Activated T-cell treated with anti-CD3 and anti-CD28 coated beads, Interleukin-2, amount 50 U/mL, for 24 hours (primary cell): ENCODE data around the gene ZNF433.

Experiments used
- DNase-seq: peaks from one replicate; pipeline ENCODE4 v3.0.0-alpha.2; 2020
- H3K27ac Mint-ChIP-seq: 2 replicates; pipeline ENCODE4 v1.8.0; 2020; ENCODE audit warnings: mild to moderate bottlenecking, mixed read lengths
- H3K27me3 Mint-ChIP-seq: 2 replicates; pipeline ENCODE4 v1.8.0; 2020; ENCODE audit warnings: mixed read lengths
- H3K36me3 Mint-ChIP-seq: 2 replicates; pipeline ENCODE4 v1.8.0; 2020; ENCODE audit warnings: low read depth, mixed read lengths
- H3K4me1 Mint-ChIP-seq: 2 replicates; pipeline ENCODE4 v1.8.0; 2020; ENCODE audit warnings: low read depth, mixed read lengths
- H3K4me3 Mint-ChIP-seq: 2 replicates; pipeline ENCODE4 v1.8.0; 2020; ENCODE audit warnings: mild to moderate bottlenecking, moderate library complexity, mixed read lengths
- H3K9me3 Mint-ChIP-seq: 2 replicates; pipeline ENCODE4 v1.8.0; 2020; ENCODE audit warnings: mixed read lengths

ZNF433 gene

DNA sequence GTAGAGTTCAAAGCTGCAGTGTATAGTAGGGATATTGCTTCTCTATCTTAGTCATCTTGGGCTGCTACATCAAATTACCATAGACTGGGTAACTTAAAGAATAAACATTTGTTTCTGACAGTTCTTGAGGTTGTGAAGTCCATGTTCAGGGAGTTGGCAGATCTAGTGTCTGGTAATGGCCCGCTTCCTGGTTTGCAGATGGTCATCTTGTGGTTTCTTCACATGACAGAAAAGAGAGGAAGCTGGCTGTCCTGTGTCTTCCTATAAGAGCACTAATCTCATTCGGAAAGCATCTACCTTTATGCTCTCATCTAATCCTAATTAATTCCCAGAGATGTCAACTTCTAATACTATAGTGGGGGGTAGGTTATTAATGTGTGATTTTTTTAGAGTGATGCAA, 64.4 kb downstream of the ZNF433 start:
- peaks cover 37% of the 10 kb centered on the region for H3K36me3 Mint-ChIP-seq
- DNase-seq = no peak

DNA sequence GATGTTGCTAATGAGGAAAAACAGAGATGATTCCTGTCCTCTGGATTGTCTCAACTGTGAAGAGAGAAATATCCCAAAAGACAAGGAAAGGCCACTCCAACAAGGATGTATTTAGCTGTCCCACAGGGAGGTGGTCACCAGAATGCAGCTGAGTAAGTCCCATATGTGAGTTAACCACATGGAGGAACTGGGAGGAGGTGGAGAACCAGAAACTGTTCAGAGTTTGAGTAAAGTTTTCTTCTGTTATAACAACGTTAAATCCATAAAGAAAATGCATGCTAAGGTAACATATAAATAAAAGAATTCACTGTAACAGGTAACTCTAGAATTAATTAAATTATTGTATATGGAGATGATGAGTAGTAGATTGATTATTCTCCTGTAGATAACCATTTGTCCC, 65.3 kb downstream of the ZNF433 start:
- Mint-ChIP-seq H3K9me3 (peaks cover 9% of the 10 kb centered on the region), H3K4me1 (peaks cover 9% of the 10 kb centered on the region), H3K4me3 (no peak overlapping the region), H3K27ac (no peak overlapping the region), H3K36me3 (peaks cover 31% of the 10 kb centered on the region), H3K27me3 (no peaks in the 10 kb centered on the region)
- DNase-seq = no peak

More for the DNA sequence above, 64.4 kb downstream of the ZNF433 start:
- no peaks in the 10 kb centered on the region for H3K27me3 Mint-ChIP-seq
- no peak overlapping the region for H3K27ac Mint-ChIP-seq
- H3K4me1 Mint-ChIP-seq = peaks cover 1% of the 10 kb centered on the region
- H3K9me3 Mint-ChIP-seq = peaks cover 15% of the 10 kb centered on the region
- H3K4me3 Mint-ChIP-seq = no peak overlapping the region

DNA sequence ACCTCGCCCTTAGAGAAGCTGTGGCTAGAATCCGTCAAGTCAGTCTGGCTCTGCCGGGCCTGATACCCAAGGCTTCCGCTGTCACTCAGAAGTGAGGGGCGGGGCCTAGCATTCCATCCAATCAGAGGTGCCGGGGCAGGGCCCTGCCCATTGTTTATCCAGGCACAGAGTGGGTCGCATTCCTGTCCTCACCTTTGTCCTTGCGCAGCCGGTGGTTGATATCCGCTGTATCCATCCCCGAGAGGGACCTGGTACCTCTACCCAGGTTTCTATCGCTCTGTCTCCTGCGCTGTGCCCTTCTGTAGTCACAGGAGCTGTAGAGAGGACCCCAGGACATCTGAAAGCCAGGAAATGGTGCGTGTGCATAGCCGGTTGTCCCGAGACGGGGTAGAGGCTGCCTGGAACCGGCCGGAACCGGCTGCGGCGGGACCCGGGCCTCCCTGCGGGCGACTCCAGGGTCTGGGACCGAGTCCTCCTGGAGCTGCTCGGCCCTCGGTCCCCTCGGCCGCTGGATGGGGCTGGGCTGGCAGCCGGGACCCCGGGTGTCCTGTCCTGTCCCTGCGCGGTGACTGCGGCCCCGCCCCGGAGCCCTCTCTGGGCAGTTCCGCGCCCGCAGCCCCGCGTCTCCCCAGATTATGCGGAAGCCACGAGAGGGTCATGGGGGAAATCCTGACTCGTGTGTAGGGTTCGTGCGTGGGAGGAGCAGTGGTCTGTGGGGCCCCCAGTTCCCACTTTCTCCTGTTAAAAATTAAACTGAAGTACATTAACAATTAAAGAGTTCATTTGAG, 70.4 kb downstream of the ZNF433 start, which contains the start of gene ZNF763:
ZNF763 (plus strand) TSS at position 183 of the 788 bp plus-strand sequence; CDS start at position 352, 169 bp downstream.
- peaks cover 23% of the 10 kb centered on the region for H3K4me1 Mint-ChIP-seq
- H3K27me3 Mint-ChIP-seq = no peaks in the 10 kb centered on the region
- peak within 1 kb of the TSS; percentile 84 for H3K4me3 Mint-ChIP-seq
- no peaks in the 10 kb centered on the region for H3K9me3 Mint-ChIP-seq
- H3K36me3 Mint-ChIP-seq = peaks cover 8% of the 10 kb centered on the region
- peak; percentile 89 for DNase-seq
- H3K27ac Mint-ChIP-seq = peak within 1 kb of the TSS; percentile 85
